GM21360 (cell line): ENCODE data around the gene TIMM10.

Experiments used
- ATAC-seq: cut with Tn5 transposase; IDR thresholded peaks from one replicate; pipeline ENCODE4 v1.9.1; 2021; ENCODE audit warnings: mild to moderate bottlenecking, moderate library complexity; ENCODE audit not compliant: unreplicated experiment

TIMM10 gene

DNA sequence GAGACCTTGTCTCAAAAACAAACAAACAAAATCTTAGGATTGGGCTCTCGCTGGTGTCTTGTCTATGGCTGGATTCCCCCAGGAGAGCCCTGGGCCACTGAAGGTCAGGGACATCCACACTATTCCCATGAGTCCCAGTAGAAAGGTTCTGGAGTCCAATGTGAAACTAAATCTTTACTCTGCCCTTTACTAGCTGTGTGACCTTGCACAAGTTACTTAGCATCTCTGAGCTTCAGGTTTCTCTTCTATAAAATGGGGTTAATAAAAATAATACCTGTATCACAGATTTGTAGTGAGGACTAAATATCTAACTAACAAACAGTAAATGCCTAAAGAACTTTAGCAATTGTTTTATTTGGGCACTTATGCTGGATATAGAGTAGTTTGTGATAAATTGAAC is 24.0 kb downstream of the TIMM10 start:
- no peak for ATAC-seq

DNA sequence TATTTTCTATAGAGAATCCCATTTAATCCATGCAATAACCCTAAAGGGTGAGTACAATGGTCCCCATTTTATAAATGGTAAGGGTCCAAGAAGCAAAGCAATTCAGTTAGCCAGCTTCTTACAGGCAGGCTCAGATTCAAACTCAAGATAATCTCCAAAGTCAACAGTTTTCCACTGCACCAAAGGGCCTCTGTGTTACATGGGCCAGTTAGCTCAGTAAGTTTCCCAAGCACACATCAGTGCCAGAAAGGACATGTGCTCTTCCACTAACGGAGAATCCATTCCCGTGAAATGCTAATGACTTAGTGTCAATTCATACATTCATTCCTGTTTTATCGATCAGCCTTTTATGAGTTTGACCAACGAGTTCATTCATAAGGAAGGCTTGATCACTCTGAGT is 26.0 kb downstream of the TIMM10 start:
- ATAC-seq = no peak

DNA sequence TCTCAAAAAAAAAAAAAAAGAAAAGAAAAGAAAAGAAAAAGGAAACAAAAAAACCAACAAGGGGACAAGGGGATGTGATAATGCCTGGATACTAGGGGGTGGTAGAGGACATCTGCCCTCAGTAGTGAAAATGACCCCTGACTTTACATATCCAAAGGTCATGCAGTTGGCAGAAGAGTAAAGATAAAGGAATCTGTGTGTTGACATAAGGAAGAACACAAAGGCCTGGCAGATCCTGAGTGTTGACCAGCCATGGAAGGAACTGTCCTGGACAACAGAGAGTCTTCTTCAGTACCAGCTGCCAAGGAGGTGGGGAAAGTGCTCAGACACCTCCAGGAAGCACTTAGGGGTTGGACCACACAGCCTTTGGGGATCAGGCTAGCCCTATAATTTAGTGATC is 27.7 kb downstream of the TIMM10 start:
- ATAC-seq = no peak

DNA sequence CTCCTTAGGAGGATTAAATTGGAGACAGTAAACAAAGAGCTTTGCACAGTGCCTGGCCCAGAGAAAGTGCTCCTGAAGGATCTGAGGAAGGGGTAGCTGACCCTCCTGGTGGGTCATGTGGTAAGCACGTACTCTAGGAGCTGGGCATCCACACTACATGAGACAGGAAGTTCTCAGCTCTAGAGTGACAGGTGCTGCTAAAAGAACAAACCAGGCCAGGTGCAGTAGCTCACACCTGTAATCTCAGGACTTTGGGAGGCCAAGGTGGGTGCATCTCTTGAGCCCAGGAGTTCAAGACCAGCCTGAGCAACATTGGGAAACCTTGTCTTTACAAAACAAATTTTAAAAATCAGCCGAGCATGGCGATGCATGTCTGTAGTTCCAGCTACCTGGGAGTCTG is 28.2 kb downstream of the TIMM10 start:
- ATAC-seq = no peak

DNA sequence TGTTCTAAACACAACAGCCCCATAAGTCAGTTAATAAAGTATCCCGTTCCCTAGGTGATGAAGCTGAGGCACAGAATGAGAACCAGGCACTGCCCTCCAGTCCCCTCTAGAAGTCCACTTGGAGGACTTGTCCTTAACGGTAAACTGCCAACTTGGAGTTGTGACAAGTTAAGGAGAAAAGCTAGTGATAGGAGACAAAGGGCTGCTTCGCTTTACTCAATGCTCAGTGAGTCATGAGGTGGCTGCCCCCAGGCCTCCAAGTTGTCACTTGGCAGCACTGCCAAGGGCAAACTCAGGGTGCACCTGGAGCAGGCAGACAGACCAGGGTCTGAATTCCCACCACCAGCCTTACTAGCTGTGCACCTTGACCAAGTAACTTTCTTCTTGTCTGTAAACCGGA is 28.6 kb downstream of the TIMM10 start:
- ATAC-seq = no peak

DNA sequence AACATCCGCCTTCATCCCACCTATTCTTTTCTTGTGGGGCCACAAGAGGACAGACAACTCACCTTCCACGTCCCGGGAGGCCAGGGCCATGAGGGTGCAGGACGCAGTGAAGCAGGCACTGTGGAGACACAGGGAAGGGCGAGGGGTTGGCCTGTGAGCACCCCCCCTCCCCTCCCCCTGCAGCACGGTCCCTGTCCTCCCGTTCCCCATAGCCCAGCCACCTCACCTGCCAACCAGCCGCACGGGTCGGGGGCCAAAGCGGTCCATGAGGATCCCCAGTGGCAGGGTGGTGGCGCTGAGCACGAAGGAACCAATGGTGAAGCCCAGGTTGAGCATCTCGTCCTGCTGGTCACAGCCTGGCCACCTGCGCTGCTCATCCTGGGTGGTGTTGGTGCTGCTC is 29.6 kb downstream of the TIMM10 start:
- no peak for ATAC-seq

GRCh38 chr11:57500515-57500914 is 30.0 kb downstream of the TIMM10 start:
- ATAC-seq = no peak

DNA sequence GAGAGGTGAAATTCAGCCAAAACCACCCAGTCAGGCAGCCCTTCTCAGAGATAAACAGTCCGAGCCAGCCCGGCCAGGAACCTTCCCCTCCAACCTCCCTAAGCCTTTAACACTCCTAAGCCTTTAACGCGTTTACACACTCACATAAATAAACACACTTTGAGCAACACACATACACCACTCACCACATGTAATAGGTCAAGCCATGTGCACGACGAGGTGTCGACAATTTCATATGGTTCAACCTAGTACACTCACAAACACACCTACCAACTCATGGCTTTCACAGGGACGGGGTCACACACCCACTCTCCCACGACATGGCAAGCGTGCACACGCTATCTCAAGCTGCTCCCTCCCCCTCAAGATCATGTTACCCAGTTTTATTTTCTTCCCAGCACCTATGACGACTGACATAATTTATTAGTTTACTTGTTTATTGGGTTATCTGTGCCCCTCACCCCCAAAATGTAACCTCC is 30.5 kb downstream of the TIMM10 start:
- no peak for ATAC-seq

DNA sequence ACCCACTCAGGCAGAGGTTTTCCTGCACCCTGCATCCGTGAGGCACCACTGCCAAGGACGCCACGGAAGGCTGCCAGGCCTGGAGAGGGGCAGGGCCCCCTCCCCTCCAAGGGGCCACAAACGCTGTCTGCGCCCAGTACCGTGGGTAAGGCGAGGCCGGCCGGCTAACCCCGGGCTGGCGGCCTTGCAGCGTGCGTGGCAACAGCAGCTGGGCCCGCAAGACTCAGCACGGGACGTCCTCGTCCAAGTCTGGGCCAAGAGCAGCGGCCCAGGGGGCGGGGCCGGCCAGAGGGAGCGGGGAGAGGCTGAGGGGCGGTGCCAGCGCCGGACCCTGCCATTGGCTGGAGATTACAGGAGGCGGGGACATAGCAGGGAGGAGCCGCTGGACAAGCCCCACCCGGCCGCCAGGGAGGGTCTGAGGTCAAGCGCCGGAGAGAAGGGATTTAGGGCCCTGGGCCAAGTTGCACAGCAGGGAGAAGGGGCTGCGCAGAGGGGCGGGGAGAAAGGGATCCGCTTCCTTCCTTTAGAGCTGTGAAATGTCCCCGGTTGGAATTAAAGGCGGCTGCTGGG is 31.1 kb downstream of the TIMM10 start:
- peak; percentile 95 for ATAC-seq

- no peak for ATAC-seq
Observed at GRCh38 chr11:57498540-57498939, 32.0 kb downstream of the TIMM10 start.

- no peak for ATAC-seq
Observed at GRCh38 chr11:57497303-57498247, 33.0 kb downstream of the TIMM10 start.

GRCh38 chr11:57496109-57496820 is 34.3 kb downstream of the TIMM10 start:
- ATAC-seq = no peak

- ATAC-seq = peak; percentile 83
Observed at GRCh38 chr11:57493507-57494503, 36.7 kb downstream of the TIMM10 start.

DNA sequence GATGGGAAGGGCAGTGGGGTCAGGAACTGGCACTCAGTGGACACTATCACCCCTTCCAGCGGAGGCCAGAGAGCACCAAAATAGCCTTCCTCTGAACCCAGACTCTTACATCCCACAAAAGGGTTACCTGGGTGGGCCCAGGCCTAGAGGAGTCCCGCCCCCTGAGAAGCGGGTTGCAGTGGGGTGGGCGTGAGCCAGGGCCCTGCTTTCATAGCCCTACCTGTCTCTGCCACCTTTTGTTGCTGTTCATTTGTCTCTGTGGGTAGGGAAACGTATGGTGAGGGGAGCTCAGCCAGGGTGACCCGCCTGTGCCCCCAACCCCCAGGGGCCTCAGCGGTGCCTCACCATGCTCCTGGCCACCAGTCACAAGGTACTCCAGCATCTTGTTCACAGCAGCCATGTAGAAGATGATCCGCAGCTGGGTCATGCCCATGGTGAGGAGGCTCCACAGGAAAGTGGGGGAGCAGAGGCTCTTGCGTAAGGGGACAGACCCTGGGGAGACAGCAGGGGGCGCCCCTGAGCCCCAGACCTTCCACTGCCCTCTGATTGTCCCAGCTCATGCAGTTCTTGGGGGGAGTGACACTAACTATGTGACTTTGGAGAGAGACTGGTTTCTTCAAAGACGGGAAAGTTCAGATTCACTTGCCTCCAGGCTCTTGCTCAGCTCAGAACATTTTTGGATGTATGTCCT is 39.0 kb downstream of the TIMM10 start:
- no peak for ATAC-seq

- ATAC-seq = no peak
Observed at GRCh38 chr11:57490456-57491248, 39.9 kb downstream of the TIMM10 start.

- ATAC-seq = no peak
Observed at GRCh38 chr11:57487920-57488659, 42.5 kb downstream of the TIMM10 start.

DNA sequence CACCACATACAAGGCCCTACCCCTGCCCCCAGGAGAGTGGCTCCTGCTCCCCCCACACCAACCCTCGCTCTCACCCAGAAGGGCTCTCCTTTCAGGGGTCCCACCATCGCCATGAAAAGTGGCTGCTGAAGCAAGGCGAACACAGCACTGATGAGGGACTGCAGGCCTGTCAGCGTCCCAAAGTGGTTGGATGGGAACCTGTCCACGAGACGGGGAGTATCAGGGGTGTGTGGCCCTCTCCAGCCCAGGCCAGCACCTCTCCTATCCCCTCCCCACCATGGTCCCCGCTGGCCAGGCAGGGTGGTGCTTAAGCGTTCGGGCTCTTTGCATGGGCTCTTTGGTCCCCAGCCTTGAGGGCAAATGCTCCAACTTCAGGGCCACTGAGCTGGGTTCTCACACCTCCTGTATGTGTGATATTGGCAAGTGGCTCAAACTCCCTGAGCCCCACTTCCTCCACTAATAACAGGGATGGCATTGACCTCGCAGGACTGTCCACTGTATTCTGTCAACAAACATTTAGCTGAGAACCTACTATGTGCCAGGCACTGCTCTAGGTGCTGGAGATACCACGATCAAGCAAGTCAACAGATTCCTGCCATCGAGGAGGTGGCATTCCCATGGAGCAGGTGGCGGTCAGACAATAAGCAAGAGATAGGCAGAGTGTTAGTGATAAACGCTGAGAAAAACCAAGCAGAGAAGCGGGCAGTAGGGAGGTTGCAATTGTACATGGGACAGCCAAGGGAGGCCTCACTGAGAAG is 43.4 kb downstream of the TIMM10 start:
- ATAC-seq = no peak
